ENCODE results near the gene TEP1.

The TEP1 gene

DNA sequence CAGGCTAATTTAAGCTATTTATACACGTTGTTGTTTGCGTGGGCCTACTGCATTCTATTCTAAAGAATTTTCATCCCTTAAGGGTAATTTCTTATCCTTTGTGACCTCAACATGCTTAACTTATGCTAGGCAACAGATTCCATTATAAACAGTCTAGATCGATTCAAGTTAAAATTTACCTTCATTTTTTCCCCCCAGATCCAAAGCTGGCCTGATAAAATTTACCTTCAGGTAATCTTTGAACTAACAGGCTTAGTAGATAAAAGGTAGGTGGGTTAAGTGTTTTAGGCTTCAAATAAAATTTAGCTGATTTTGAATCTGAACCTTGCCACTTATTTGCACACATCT, 79.8 kb downstream of the TEP1 start:
- DNase-seq, result no peak

DNA sequence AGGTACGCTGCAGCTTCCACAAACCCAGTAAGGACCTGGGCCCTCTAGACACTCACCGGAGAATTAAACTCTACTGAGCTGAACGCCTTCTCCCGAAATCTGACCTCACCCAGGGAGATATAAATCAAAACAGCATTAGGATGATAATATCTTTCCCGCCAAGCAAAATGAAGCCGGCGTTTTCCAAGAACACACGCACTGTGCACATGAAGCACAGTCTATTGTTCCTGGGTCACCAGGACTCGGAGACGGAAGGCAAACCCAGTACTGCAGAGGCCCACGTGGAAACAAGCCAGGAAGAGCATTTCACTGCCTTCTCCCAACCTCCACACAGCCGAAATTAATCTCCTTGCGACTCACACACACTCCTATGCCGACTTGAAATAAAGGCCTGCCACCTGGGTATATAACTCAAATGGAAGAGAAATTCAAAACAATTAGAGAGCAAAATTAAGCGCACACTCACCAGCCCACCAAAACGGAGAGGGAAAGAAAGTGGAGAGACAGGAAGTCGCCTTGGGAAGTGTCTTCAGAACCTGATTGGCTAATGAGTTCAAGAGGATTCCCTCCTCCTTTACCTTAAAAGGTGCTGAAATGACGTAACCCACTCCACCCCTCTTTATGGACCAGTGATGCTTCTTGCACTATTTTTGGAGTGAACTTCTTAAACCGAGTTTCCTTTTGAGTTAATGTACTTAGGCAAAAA, 80.4 kb downstream of the TEP1 start, which contains the start of gene CCNB1IP1:
CCNB1IP1 (minus strand) TSS at position 492 of the 706 bp plus-strand sequence. CDS start 16,756 bp downstream, outside the sequence.
- peak; percentile 8 to 16 for DNase-seq

DNA sequence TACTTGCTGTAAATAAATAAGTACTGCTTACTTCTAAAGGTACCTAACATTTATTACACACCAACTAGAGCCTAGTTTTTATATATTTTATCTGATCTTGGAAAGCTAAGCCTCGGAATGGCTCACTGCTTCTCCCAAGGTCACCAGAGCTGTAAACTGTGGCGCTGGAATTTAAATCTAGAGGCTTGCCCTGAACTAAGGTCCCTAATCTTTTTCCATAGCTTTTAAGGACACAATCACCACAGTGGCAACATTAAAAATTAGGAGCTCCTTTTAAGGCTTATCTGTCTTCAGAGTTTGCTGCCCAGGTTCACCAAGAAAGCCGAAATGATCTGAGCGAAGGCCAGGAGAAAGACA, 80.9 kb downstream of the TEP1 start:
- DNase-seq, result no peak

DNA sequence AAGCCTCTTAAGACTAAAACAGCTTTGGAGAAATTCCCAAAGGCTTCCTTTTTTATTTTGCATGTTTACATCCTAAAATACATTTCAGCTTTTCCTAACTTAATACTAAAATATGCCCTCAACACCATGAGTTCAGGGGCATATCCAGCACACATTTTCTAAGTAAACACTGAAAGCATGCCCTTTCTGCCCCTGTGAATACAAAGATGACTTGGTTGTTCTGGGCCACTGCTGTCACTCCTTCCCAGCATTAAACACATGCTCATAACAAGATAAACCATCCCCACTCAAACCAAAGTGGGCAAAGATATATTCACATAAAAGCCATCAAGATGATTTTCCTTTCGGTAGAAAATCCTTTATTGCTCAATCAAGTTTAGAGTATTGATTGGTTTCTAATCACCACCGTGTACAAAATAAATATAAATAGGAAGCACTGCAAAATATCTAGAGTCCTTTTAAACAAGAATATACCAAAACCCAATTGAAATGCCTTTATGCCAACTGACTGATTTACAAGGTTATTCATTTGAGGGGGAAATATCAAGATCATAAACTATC, 82.2 kb downstream of the TEP1 start:
- DNase-seq, result no peak

DNA sequence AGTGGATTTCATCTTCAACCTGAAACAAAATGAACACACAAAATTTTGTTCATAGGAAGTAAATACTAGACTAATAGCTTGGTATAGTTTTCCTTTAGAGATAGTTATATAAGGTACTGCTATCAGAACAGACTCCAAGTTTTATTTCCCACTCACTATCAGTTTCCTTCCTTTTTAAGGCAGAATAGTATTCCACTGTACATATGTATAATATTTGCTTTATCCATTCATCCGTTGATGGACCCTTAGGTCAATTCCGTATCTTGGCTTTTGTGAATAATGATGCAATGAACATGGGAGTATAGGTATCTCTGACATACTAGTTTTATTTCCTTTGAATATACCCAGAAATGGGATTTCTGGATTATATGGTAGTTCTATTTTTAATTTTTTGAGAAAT, 83.9 kb downstream of the TEP1 start:
- no peak for DNase-seq

DNA sequence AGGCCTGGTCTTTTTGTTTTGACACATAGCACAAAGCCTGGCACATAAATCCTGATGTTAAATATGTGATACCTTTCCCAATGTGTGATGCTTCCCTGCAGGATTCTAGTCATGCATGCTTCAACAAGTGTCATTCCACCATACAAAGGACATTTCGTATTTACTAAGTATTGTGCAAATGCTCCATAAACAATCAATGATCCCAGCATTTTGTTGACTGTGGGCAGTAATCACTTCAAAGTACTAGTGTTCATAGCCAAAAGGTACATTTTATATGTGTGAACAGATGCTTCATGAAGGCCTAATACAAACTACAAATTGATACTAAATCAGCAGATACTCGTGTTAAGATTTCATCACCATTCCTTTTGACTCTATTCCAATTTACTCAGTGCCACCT, 84.6 kb downstream of the TEP1 start:
- no peak for DNase-seq

DNA sequence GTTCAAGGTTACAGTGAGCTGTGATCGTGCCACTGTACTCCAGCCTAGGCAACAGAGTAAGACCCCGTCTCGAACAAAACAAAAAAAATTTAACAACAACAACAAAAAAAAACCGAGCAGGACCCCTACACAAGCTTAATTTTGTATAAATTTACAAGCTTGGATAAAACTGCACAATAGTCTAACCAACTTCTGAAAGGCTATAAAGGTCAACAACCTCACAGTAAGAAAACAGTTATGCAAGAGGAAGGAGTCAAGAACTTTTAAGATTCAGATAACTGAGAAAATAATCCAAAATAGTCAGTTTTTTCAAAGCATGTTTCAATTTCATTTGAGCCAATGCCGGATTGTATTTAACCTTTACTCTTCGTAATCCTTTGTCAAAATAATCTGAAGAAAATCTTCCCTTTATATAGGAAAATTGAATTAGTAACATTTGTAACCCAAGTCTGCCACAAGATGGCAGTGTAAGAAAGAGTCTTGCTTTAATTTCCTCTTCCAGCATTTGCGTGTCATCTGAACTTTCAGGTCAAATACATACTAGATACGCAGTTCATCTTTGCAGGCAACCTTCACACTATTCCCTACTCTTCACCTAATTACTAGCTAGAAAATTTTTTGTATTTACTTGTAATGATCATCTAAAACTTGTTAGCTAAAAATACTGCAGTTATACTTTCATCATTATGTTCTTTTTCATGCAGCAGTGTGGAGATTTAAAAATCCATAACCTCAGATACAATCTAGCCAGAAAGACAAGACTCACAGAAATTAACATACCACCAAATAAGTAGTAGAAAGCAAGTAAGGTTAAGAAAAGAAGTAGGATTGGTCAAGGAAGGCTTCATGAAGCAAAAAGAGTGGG, 86.1 kb downstream of the TEP1 start:
- no peak for DNase-seq

DNA sequence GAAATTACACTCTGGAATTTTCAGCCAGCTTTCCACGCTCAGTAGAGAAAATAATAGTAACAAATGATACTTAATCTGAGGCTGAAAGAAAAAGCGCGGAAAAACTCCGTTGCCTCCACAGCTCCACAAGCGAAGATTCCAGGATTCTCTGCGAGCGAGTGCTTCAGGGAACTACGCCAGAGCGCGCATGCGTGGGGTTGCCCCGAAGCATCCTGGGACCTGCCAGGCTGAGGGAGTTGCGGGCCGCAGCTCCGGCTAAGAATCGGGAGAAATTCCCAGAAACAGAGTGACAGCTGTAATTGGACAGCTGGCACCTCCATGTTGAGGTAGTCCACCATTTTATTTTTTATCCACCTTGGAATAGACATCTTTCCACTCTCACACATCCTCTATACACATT, 95.6 kb downstream of the TEP1 start:
- no peak for DNase-seq
